GM21619 (cell line): Measurements from ENCODE around the gene FABP3.

Experiments
- ATAC-seq: cut with Tn5 transposase; IDR thresholded peaks from one replicate; pipeline ENCODE4 v1.9.1; 2021; ENCODE audit not compliant: unreplicated experiment

Gene FABP3

DNA sequence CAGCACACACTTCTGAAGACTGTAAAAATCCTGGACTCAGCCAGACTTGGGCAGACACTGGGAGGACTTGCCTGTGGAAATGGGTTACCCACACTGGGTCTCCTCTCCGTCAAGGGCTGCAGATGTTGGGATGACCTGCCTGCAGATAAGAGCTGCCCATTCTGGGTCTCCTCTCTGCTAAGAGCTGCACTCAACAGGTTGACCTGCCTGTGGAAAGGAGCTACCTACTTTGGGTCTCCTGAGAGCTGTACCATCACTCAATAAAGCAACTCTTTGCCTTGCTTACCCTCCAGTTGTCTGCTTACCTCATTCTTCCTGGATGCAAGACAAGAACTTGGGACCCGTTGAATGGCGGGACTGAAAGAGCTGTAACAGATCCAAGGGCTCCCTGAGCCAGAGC is 47.9 kb downstream of the FABP3 start:
- ATAC-seq: no peak

DNA sequence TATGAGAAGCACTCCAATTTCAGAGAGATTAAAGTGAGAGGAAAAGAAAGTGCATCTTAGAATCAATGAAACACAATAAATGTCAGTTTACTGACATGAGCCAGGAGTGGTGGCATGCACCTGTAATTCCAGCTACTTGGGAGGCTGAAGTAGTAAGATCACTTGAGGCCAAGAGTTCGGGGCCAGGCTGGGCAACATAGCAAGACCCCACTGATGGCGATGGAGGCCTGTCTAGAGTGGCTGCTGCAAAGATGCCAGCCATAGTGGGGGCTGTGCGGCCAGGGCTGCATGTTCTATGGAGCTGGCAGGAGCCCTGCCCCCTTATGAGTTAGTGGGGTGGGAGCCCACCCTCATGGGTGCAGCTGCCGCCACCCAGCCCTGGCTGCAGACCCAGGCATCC is 48.8 kb downstream of the FABP3 start:
- ATAC-seq: no peak

DNA sequence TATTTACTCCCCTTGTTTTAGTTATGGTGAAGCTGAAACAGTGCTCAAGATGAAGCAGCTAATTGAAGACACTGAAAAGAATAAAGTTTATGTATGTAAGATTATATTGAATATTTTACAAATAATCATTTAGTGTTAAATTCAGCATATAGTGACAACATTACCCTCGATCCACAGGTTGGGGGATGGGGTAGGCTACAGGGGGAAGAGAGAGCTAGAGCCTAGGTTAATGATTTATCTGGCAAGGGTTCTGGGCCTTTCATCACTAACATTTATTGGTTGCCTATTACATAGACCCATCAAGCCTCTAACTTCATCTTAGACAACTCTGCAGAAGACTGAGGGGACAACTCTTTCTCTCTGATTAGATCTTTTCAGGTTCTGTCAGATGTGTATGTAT is 54.7 kb downstream of the FABP3 start:
- ATAC-seq: no peak

DNA sequence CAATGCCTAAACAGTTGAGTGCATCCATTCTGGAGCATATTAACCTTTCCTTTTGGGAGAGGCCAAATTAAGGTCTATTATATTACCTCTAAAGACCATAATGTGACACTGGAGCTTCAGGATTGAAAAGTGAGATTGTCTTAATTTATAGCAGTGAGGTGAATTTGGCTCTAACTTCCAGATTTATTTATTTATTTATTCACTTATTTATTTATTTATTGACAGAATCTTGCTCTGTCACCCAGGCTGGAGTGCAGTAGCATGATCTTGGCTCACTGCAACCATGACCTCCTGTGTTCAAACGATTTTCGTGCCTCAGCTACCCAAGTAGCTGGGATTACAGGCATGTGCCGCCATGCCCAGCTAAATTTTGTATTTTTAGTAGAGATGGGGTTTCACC is 57.0 kb downstream of the FABP3 start:
- ATAC-seq: no peak
